ENCODE results near the gene ASB3.
A peak's percentile ranks its signal among the peaks of the same experiment; 100 is the strongest.

Gene ASB3

GRCh38 chr2:53813151-53813550 is 26.4 kb upstream of the ASB3 start:
- DNase-seq (ENCODE audit: low read depth): no peak
- TF ChIP-seq, protein P1, sequence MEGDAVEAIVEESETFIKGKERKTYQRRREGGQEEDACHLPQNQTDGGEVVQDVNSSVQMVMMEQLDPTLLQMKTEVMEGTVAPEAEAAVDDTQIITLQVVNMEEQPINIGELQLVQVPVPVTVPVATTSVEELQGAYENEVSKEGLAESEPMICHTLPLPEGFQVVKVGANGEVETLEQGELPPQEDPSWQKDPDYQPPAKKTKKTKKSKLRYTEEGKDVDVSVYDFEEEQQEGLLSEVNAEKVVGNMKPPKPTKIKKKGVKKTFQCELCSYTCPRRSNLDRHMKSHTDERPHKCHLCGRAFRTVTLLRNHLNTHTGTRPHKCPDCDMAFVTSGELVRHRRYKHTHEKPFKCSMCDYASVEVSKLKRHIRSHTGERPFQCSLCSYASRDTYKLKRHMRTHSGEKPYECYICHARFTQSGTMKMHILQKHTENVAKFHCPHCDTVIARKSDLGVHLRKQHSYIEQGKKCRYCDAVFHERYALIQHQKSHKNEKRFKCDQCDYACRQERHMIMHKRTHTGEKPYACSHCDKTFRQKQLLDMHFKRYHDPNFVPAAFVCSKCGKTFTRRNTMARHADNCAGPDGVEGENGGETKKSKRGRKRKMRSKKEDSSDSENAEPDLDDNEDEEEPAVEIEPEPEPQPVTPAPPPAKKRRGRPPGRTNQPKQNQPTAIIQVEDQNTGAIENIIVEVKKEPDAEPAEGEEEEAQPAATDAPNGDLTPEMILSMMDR (IDR thresholded peaks at IDR 0.05; ENCODE audit: insufficient read depth, low read depth, low read length, missing control alignments): no peak
- H3K4me3 ChIP-seq (ENCODE audit: low read depth, low read length): no peak overlapping the region

DNA sequence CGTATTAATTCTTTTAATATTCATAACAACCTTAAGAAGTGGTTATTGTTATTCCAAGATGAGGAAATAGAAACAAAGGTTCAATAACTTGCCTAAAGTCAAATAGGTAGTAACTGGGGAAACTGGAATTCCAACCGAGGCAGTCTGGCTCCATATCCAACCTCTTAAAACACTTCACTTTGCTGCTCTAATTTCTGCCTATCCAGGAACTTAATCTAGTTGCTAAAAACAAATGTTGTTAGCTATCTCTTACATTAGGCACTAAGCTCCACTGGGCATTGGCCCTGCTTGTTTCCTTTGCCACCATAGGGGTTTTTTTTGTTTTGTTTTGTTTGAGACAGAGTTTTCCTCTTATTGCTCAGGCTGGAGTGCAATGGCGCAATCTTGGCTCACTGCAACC is 24.8 kb upstream of the ASB3 start:
- TF ChIP-seq, protein P1 (IDR thresholded peaks at IDR 0.05; ENCODE audit: insufficient read depth, low read depth, low read length, missing control alignments): no peak
- no peak for DNase-seq (ENCODE audit: low read depth)
- H3K4me3 ChIP-seq (ENCODE audit: low read depth, low read length): no peak overlapping the region

- H3K4me3 ChIP-seq (ENCODE audit: low read depth, low read length): no peak overlapping the region
- DNase-seq (ENCODE audit: low read depth): no peak
- TF ChIP-seq, protein P1 (IDR thresholded peaks at IDR 0.05; ENCODE audit: insufficient read depth, low read depth, low read length, missing control alignments): no peak
These were observed 15.9 kb upstream of the ASB3 start for GRCh38 chr2:53802617-53803151.

- TF ChIP-seq, protein P1 (IDR thresholded peaks at IDR 0.05; ENCODE audit: insufficient read depth, low read depth, low read length, missing control alignments): no peak
- H3K4me3 ChIP-seq (ENCODE audit: low read depth, low read length): no peak overlapping the region
- no peak for DNase-seq (ENCODE audit: low read depth)
These were observed 14.8 kb upstream of the ASB3 start for GRCh38 chr2:53801547-53801946.

DNA sequence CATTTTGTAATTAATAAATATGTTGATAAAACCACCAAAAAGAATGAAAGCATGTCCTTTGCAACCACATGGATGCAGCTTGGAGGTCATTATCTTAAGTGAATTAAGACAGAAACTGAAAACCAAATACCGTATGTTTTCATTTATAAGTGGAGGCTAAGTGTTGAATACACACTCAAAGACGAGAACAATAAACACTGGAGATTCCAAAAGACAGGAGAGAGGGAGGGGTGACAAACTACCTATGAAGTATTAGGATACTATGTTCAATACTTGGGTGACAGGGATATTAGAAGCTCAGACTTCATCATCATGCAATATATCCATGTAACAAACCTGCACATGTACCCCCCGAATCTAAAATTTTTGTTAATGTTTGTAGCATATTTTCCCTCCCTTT is 7.1 kb upstream of the ASB3 start:
- TF ChIP-seq, protein P1 (IDR thresholded peaks at IDR 0.05; ENCODE audit: insufficient read depth, low read depth, low read length, missing control alignments): no peak
- DNase-seq (ENCODE audit: low read depth): no peak
- H3K4me3 ChIP-seq (ENCODE audit: low read depth, low read length): no peak overlapping the region

GRCh38 chr2:53793261-53793660 is 6.5 kb upstream of the ASB3 start:
- no peak for DNase-seq (ENCODE audit: low read depth)
- TF ChIP-seq, protein P1 (IDR thresholded peaks at IDR 0.05; ENCODE audit: insufficient read depth, low read depth, low read length, missing control alignments): no peak
- no peak overlapping the region for H3K4me3 ChIP-seq (ENCODE audit: low read depth, low read length)

- DNase-seq (ENCODE audit: low read depth): no peak
- peak overlapping the region; percentile 75 for H3K4me3 ChIP-seq (ENCODE audit: low read depth, low read length)
- TF ChIP-seq, protein P1 (IDR thresholded peaks at IDR 0.05; ENCODE audit: insufficient read depth, low read depth, low read length, missing control alignments): no peak
These were observed 999 bp upstream of the ASB3 start for GRCh38 chr2:53787614-53788289.
